ENCODE measurements around the gene MAPKAPK3.
A peak's percentile ranks its signal among the peaks of the same experiment; 100 is the strongest.
"Not testable (repeated sequence)": the region's sequence is repeated elsewhere in the genome, so short reads cannot be mapped to it uniquely, and the experiment has no call there.

The MAPKAPK3 gene

DNA sequence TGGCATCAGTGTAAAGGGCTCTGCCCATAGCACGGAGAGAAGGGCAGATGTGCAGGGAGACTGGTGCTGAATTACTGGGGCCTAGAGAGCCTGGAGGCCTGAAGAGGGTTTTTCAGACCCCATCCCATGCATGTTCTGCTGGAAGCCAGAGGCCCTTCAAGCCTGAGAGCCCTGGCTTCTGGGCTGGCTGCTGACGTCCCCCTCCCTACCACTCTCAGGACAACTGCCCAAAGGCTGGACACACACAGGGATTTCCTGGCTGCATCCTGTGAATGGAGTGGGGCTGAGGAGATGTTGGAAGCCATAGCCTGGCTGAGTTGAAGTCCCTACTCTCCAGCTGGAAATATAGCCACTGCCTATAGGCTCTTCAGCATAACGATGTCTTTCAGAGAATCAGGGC is 40.9 kb downstream of the MAPKAPK3 start:
- DNase-seq: no peak

DNA sequence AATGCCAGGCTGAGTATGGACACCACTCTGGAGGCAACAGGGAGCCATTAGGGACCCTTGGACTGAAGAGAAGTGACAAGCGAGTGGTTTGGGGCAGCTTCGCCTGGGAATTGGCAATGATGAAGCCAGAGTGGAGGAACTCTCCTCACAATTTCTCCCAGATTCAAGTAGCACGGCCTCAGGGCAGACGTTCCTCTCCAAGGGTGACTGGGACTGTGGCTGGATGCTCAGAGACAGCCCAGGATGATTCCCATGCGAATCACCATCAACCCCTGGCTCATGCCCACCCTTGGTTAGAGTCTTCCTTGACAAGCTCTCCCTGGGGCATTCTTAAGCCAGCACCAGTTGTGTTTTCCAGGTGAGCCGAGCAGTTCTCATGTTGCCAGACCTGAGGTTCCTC is 41.5 kb downstream of the MAPKAPK3 start:
- no peak for DNase-seq

DNA sequence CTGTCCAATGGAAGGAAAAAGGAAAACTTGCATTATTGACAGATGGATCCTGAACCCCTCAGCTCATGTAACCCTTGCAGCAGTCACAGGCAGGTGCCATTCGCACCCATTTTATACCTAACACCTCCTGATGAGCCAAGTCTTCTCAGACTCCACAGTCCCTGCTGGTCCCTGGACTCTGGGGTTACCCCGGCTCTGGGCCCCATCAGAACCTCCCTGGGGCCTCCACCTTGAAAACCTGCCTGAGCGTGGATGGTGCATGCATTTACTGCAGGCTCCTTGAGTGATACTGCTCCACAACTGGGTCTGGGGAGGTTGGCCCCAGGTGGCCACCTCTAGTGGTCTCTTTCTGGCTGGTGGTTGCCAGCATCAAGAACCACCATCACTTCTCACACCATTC is 41.9 kb downstream of the MAPKAPK3 start:
- DNase-seq: no peak

DNA sequence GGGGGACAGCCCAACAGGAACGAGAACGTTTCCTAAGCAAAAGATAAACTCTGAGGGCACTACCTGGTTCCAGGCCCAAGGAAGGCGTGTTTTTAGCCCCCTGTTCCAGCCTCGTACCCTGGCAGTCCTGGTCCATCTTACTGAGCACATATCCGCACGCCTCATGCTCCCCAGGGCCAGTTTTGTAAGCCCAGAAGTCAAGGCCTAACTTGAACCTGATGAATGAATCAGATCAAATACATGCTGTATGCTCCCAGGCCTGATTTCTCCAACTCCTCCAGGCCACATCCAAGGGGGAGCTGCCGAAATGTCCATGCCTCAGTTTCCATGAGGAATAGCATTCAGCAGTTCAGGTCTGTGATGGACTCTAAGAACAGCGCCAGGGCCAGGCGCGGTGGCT is 43.4 kb downstream of the MAPKAPK3 start:
- DNase-seq: no peak

DNA sequence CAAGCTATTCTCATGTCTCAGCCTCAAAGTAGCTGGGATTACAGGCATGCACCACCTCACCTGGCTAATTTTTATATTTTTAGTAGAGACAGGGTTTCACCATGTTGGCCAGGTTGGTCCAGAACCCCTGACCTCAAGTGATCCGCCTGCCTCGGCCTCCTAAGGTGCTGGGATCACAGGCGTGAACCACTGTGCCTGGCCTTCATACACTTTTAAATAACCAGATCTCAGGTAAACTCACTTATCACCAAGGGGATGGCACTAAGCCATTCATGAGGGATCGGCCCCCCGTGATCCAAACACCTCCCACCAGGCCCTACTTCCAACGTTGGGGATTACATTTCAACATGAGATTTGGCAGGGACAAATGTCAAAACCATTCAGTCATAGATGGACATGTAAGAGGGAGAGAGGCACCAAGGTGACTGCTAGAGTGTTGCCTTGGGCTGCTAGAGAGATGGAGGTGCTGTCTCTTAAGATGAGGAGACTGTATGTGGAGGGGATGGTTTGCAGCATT is 44.4 kb downstream of the MAPKAPK3 start:
- DNase-seq: no peak

DNA sequence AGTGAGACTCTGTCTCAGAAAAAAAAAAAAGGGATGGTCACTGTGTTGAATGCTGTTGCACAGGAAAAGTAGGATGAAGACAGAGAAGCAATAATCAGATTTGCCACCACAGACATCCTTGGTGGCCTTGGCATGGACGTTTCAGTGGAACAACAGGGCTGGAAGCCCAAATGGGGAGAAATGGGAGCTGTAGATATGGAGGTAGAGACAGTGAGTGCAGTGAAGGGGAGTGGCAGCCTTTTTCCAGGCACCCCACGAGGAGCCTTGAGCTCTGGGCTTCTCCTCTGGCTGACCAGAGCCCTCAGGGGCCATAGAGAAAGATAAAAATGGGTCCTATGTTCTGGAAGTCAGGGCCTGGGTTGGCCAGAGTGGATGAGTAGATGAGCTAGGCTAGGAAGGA is 45.5 kb downstream of the MAPKAPK3 start:
- no peak for DNase-seq

DNA sequence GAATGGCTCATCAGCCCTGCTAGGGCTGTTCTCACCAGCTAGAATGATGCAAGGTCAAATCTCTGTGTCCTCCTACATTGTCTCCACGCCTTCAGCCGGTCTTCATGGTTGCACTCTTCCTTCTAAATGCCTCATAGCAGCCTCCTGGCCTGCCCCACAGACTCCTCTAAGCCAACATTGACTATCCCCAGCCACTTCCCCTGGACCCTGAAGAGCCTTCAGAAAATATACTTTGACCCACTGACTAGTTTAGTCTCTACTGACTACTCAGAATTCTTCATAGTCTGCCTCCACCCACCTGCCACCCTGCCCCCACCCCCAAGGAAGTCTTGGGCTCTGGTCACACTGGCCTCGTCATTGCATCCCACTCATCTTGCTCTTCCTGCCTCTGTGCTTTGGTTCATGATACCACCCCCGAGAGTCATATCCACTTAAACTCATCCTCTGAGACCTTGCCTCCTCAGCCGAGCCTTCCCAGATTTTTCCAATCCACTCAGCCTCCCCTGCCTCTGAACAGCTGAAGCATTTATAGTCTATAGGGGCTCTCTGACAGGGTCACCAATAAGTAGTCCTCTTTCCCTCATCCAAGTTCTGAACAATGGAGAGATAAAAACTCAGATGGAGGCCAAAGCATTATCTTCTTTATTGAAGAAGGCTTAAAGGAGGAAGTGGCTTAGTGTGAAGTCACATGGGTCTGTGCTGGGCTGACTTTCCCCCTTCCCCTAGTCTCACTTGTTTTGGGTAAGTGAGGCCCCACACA is 48.3 kb downstream of the MAPKAPK3 start:
- no peak for DNase-seq

DNA sequence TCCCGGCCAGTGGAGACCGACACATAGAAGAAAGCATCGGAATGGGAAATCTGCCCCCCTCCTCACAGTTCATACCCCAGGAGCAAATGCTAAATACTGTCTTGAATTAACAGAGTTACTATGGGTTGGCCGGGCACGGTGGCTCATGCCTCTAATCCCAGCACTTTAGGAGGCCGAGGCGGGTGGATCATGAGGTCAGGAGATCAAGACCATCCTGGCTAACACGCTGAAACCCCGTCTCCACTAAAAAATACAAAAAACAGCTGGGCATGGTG is 48.8 kb downstream of the MAPKAPK3 start:
- DNase-seq: not testable (repeated sequence)

DNA sequence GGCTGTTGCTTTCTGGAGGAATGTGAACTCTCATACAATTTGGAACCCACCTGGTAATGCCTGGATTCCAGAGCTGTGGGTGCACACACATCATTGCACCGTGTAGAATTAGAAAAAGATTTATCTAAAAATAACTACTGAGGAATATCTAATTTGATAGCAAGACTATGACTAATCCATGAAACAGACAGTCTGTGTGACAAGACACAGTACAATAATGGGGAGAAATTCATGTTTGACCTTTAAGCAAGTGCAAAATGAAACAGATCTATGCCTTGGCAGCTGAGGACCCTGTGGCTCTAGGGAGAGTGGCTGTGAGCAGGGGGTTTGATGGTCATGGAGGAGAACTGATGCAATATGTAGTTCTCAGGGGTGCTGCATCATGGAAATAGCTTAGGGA is 49.9 kb downstream of the MAPKAPK3 start:
- DNase-seq: no peak

DNA sequence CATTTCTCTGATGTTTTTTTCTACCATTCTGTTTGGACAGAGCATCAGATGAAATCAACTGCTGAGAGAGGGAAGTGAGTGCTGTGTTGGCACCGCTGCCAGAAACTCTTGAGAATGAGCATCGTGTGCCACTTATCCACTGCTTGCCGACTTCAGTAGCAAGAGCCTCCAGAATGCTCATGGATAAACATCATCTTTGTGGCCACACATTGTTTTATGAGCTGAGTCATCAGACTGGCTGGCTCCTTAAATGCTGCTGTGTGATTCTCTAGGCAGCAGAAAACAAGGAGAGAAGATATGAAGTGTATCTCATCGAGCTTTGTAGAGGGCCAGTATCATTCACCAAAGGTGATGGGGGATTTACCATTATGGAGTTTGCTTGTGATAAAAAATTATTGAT is 54.4 kb downstream of the MAPKAPK3 start:
- no peak for DNase-seq

DNA sequence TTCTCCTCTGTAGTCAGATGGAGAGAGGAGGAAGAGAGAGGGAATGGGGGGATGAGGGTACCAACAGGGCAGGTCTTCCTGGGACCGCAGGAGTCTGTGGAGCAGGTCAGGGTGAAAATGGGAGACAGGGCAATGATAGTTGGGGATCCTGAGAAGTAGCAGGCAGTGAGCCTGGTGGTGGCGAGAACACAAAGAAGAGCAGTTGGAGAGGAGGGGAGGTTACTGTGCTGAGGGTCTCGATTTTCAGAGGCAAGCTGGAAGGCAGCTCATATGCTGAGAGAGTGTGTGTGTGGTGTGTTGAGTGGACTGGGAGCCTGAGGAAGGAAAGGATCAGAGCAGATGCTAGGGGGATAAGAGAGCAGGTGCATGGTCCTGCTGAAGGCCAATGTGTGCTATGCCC is 55.7 kb downstream of the MAPKAPK3 start:
- DNase-seq: no peak

DNA sequence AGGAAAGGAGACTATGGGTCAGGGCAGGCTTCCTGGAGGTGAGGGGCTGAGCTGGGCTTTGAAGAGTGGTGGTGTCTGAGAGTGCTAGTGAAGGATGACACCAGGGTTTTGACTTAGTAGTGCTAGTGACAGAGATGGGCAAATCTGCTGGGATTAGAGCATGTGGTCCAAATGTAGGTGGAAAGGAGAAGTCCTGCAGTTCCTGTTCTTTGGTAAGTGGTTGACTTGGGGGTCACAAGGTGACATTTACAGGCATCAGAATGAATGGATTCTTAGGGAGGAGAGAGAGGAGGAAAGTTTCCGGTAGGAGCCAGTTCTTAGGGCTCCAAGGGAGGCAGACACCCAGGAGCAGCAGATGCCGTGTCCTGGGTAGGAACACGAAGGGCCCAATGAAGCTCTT is 57.0 kb downstream of the MAPKAPK3 start:
- no peak for DNase-seq

DNA sequence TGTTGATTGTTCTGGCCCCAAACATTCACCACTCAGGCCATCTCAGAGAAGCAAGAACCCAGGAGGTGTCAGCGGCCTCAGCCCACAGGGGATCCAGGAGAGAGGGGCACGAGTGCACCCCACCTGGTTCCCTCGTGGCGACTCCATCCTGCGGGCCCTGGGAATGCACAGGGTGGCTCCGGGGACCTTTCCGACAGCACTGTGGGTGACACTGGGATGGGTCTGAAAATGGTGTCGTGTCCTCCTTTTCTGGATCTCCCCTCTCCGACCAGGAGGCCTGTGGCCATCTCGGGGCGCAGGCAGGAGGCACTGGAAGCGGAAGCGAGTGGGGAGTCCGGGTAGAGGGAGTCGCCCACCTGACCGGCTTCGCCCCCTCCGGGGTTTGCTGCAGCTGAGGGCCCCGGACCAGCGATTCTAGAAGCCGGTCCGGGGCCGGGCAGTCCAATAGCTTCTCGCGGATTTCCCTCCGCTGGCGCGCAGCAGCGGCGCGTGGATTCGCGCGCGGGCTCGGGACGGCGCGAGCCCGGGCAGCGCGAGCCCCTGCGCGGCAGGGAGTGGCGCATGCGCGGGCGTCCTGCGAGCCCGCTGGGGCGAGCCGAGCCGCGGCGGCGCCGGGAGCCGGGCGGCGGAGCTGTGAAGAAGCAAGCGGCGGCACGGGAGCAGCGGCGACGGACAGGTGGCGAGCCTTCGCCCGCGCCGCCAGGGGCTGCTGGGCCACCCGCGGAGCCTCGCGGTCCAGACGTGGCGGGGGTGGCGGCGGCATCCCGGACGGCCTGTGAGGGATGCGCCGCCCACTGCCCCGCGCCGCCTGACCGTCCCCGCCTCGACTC is 57.6 kb downstream of the MAPKAPK3 start, which contains the start of gene DOCK3:
TSS of gene DOCK3 (plus strand) at position 579 of the 830 bp plus-strand sequence. CDS start 337 bp downstream, outside the sequence.
- DNase-seq: peak; percentile 47 to 52

DNA sequence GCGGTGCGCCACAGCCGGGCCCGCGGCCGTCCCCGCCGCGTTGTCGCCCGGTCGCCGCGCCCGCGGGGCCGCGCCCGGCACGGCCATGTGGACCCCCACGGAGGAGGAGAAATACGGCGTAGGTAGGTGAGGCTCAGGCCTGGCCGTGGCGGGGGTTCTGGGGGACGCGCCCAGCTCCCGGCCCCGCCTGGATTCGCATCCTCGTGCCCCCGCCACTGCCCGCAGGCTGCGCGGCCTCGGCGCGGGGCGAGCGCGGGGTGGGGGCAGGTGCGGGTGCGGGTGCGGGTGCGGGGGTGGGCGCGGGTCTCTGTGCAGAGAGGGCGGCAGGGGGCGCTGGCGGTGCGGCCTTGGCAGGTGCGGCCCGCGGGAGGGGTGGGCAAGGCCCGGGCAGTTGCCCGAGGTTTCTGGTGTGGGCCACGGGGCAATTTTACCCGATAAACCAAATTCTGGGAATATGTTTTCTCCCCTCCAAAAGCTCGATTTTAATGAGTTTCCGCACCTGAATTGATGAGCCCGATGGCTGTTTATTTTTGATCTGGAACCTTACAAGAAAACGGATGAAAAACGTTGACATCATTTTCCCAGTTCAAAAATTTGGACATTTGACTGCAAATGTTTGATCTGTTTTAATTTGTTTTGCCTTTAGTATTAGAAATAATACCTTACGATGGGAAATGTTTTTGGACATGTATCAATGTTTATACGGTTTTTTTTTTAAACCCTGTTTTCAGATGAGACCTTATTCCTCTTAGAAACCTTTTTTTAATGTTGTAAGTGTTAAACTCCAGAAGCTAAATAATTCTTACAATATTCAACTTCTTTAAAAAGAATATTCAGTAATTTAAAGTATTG is 58.5 kb downstream of the MAPKAPK3 start:
- DNase-seq: peak; percentile 60 to 67

DNA sequence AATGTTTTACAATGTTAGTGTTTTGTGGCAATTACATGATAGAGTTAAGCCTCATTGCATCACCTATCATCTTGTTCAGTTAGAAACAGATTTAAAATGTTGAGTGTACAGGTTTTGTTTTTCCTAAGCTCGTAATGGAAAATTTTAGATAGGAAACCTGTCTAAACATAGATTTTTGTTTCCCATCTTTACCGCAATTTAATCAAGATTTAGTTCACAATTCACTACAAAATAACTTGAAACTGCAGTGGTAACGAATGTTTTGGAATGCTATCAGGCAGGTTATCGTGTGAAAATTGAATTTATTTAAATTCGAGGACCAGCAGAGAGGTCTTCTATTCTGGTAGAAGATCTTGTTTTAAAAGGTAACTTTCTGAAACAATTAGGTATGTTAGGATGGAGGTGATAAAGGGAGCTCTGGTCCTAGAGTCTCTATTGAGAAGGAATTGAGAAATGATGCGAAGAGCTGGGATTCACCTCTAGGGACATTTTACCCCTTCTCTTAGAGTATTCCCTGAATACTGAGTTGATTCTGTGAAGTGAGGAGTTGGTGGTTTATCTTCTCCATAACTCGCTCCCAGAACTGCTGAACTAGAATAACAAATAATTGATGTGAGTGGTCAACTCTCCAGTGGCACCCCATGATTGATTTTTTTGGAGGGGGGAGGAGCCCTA is 59.2 kb downstream of the MAPKAPK3 start:
- no peak for DNase-seq

DNA sequence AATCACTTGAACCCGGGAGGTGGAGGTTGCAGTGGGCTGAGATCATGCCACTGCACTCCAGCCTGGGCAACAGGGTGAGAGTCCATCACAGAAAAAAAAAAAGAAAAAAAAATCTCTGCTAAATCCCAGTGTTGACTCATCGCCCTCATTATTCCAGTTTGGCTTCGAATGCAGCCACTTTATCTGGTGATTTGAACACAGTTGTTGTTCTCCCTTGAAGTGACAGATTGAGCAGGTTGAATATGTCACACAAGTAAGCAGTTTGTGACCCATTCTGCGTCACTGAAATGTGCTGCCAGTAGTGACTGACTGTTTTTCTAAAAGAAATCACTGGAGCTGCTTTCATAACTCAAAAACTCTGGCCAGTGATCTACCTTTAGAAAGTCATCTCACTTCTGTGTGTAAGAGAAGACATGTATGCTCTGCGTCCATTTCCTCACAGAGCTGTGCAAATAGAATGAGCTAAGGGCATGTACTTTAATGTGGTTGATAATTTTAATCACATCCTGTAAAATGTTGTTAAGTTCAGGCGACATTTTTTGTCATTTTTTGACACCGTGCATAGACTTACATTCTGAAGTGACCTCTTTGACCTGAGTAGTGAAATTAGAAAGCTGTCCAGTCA is 70.3 kb downstream of the MAPKAPK3 start:
- DNase-seq: no peak

DNA sequence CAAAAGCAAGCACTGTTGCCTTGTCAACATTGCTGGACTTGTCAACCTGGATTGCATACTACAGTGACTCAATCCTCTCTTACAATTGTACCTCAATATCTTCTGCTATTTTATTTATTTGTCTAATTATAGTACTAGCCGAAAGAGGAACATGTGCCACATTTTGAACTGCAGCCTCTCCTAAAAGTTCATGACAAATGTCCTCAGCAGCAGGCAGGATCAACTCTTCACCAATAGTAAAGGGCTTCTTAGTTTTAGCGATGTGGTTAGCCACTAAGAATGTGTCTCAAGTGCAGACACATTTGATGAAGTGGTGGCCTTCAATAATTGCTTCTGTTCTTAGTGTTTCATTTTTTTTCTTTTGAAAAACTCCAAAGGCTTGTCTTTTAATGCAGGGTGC is 71.0 kb downstream of the MAPKAPK3 start:
- no peak for DNase-seq

DNA sequence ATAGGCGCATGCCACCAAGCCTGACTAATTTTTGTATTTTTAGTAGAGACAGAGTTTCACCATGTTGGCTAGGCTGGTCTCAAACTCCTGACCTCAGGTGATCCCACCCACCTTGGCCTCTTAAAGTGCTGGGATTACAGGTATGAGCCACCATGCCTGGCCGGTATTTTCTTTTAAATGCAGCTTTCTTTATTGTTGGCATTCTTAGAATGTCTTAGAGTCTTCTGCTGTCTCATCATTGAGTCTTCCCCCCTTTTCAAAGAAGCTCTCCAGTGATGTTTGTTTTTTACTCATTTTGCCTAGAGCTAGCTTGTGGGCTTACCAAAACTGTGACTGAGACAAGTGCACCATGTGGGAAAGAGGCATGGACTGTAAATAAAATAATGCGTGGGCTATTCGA is 71.7 kb downstream of the MAPKAPK3 start:
- not testable (repeated sequence) for DNase-seq

DNA sequence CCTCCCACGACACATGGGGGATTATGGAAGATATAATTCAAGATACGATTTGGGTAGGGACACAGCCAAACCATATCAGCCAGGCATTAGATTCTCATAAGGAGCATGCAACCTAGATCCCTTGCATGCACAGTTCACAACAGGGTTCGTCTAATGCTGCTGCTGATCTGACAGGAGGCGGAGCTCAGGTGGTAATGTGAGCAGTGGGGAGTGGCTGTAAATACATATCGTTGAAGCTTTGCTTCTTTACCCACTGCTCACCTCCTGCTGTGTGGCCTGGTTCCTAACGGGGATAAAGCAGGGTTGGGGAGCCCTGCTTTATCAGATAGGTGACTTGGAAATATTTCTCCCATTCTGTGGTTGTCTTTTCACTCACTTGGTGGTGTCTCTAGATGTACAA is 72.6 kb downstream of the MAPKAPK3 start:
- DNase-seq: no peak

DNA sequence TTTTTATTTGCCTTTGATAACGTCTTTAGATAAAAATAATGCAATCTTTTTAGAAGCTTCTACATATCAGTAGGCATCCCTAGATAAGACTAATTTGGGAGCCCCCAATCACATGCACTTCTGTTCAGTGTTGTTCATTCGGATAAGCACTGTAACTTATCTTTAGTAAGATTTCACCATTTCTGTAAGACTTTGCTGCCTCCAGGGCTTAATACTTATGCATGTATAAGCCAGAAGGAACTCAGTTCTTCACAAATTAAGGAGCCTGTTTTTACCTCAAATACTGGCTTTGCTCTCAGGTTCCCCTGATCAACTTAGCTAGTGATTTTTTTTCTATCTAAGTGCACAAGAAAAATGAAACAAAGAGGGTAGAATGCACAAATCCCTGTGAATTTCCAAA is 78.1 kb downstream of the MAPKAPK3 start:
- DNase-seq: no peak

DNA sequence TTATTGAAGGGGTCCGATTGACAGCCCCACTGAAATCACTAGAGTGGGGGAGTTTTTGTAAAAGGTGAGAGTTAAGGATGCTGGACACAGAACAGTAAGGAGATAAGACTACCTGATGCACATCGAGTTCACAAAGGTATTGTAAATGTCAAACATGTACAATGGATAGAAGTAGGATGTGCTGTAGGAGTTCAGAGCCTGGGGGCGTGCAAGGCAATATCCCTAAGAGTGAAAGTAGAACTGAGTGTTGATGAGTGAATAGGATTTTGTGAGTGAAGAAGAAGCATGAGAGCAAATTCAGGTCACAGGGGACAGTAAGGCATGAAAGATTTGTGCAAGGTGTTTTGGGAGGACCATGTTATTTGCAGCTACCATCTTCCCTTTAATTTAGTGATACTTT is 79.3 kb downstream of the MAPKAPK3 start:
- no peak for DNase-seq

DNA sequence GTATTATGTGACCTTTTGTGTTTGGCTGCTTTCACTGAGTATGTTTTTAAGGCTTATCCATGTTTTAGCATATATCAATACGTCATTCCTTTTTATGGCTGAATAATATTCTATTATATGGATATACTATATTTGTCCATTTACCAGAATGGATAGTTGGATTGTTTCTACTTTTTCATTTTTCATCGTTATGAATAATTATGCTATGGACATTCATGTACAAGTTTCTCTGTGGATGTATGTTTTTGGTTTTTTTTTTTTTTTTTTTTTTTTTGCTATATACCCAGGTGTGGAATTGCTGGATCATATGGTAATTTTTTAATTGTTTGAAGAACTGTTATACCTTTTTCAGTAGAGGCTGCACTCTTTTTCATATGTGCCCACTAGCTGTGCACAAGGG is 81.3 kb downstream of the MAPKAPK3 start:
- DNase-seq: no peak

Measured in stimulated activated CD4-positive, alpha-beta T cell treated with anti-CD3 and anti-CD28 coated beads, Interleukin-2, amount 100 ng/mL, for 48 hours (primary cell).